Measurements from ENCODE around the gene GIMAP5. TPM values are rescaled to one million over a fixed set of nuclear protein-coding genes. Genes with fewer than 3 reads are reported as not detected.
A peak's percentile ranks its signal among the peaks of the same experiment; 100 is the strongest.

The GIMAP5 gene
- total and polyA plus RNA-seq, 8 donors = 0.83 to 17.3 (median 3.1) TPM

GRCh38 chr7:150784954-150785353, 47.7 kb downstream of the GIMAP5 start:
- FAIRE-seq = no peak
- TF ChIP-seq CTCF (IDR thresholded peaks at IDR 0.05) = no peak
- intact Hi-C loops (cut with DNase I) = loop anchor here in 1 of 3 donors (5.0 kb wide), 1 partner anchor 92 kb away; no protein-coding TSS in a partner anchor
- Histone ChIP-seq H3K4me1 (peaks cover 0 to 16% (median 0%) of the 10 kb centered on the region in 3 donors), H3K36me3 (no peaks in the 10 kb centered on the region), H3K9me3 (no peaks in the 10 kb centered on the region), H3K27me3 (no peaks in the 10 kb centered on the region), H3K4me3 (no peak overlapping the region), H3K27ac (peak overlapping the region in 2 of 4 donors; percentile 37 to 50)
- WGBS, 2 donors = 73 to 84% methylated on average over 4 of the region's 4 CpGs
- DNase-seq = no peak
- peak in 3 of 4 donors; percentile 43 to 62 (median 43) for ATAC-seq

- ATAC-seq = peak in 3 of 4 donors; percentile 43 to 48 (median 45)
- no peaks in the 10 kb centered on the region for H3K36me3 ChIP-seq
- no peak overlapping the region for H3K4me3 ChIP-seq
- DNase-seq = no peak
- no peak for TF ChIP-seq CTCF (IDR thresholded peaks at IDR 0.05)
- FAIRE-seq = no peak
- H3K27me3 ChIP-seq = no peaks in the 10 kb centered on the region
- 47 to 50% methylated on average over 10 of the region's 10 CpGs for WGBS, 2 donors
- intact Hi-C loops (cut with DNase I) = loop anchor here in 1 of 3 donors (5.0 kb wide), 1 partner anchor 90 kb away; no protein-coding TSS in a partner anchor
- peak overlapping the region in 2 of 4 donors; percentile 28 to 60 for H3K27ac ChIP-seq
- H3K4me1 ChIP-seq = peaks cover 0 to 12% (median 0%) of the 10 kb centered on the region in 3 donors
- no peaks in the 10 kb centered on the region for H3K9me3 ChIP-seq
Measured at GRCh38 chr7:150787321-150788281, 50.4 kb downstream of the GIMAP5 start.

- H3K36me3 ChIP-seq = no peaks in the 10 kb centered on the region
- H3K9me3 ChIP-seq = no peaks in the 10 kb centered on the region
- FAIRE-seq (no peak), DNase-seq (no peak), ATAC-seq (peak in 2 of 4 donors; percentile 33 to 44)
- no peak overlapping the region for H3K4me3 ChIP-seq
- H3K27me3 ChIP-seq = no peaks in the 10 kb centered on the region
- peak overlapping the region in 2 of 4 donors; percentile 19 to 60 for H3K27ac ChIP-seq
- intact Hi-C loops (cut with DNase I) = loop anchor here in 1 of 3 donors (5.0 kb wide), 1 partner anchor 89 kb away; no protein-coding TSS in a partner anchor
- 67 to 72% methylated on average over 9 of the region's 9 CpGs for WGBS, 2 donors
- no peak for TF ChIP-seq CTCF (IDR thresholded peaks at IDR 0.05)
- H3K4me1 ChIP-seq = peaks cover 0 to 11% (median 0%) of the 10 kb centered on the region in 3 donors
Measured at GRCh38 chr7:150788474-150789269, 51.5 kb downstream of the GIMAP5 start.

- ATAC-seq = no peak
- no peak for DNase-seq
- WGBS, 2 donors = 80% methylated on average over 9 of the region's 9 CpGs
- Histone ChIP-seq H3K27ac (no peak overlapping the region), H3K4me1 (no peaks in the 10 kb centered on the region), H3K27me3 (no peaks in the 10 kb centered on the region), H3K4me3 (no peak overlapping the region), H3K9me3 (no peaks in the 10 kb centered on the region), H3K36me3 (no peaks in the 10 kb centered on the region)
- FAIRE-seq = no peak
- TF ChIP-seq CTCF (IDR thresholded peaks at IDR 0.05) = no peak
- intact Hi-C loops (cut with DNase I) = no loop called here
Measured at GRCh38 chr7:150790416-150791075, 53.3 kb downstream of the GIMAP5 start.

Measured in pancreas (tissue), 10 donors.